ENCODE results near the gene EEF1B2. TPM values are rescaled to one million over a fixed set of nuclear protein-coding genes. Genes with fewer than 3 reads are reported as not detected.

The EEF1B2 gene
- 1,038 to 1,113 TPM (median 1,044 TPM) in 5 replicates for total RNA-seq (2022; extraction: Qiagen RNA extraction; ENCODE audit: low read depth)

DNA sequence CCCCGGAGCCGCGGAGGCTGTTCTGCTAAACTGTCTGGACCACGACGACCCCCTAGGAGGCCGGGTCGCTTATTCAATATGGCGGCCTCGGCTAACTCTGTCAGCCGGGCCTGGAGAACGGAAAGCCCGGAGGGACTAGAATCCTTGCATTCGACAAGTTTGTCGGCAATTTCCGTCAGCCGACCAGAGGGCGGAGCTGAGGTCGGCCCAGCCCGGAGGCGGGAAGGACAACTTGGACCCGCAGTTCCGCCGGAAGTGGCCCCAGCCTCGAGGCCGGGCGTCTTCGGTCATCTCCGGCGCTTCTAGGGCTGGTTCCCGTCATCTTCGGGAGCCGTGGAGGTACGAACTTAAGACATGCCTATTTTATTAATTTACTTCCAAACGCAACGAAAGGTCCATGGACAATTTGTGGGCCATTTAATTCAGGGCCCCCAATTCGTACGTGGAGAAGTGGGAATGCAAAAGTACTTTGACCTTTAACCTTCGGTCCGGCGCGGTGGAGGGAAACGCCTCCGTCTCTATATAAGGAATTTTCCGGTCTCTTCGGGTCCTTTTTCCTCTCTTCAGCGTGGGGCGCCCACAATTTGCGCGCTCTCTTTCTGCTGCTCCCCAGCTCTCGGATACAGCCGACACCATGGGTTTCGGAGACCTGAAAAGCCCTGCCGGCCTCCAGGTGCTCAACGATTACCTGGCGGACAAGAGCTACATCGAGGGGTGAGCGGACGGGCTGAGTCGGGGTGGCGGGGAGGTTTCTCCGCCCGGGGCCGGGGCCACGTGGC, at the start of gene EEF1B2, which contains the start of gene NDUFS1:
Gene EEF1B2, plus strand, starts transcription at position 550 of the 779 bp plus-strand sequence. Its CDS starts 85 bp downstream, at position 635.
Gene NDUFS1, minus strand, starts transcription at position 99 of the 779 bp plus-strand sequence. CDS start 5,766 bp downstream, outside the sequence.

Other genes with a start within 250 kb of the EEF1B2 start
- gene INO80D, start 73.7 kb upstream of the EEF1B2 start, total RNA-seq (2022; extraction: Qiagen RNA extraction; ENCODE audit: low read depth): 1.5 to 2.3 TPM (median 1.6 TPM) in 5 replicates
- gene NDUFS1, start 451 bp upstream of the EEF1B2 start, total RNA-seq (2022; extraction: Qiagen RNA extraction; ENCODE audit: low read depth): 50.3 to 71.4 TPM (median 62.5 TPM) in 5 replicates
- gene ZDBF2, start 114.8 kb downstream of the EEF1B2 start, total RNA-seq (2022; extraction: Qiagen RNA extraction; ENCODE audit: low read depth): 0.86 to 1.6 TPM (median 1.2 TPM) in 5 replicates

Data from A549 treated with CpdA at 1 μM for 4 hours (cell line).